Measurements from ENCODE around the gene SMIM24. TPM values are rescaled to one million over a fixed set of nuclear protein-coding genes. Genes with fewer than 3 reads are reported as not detected.

SMIM24 gene
- total and polyA plus RNA-seq, 2 donors (not counting 1 experiment from before 2014, with no cell fraction given) = not detected

GRCh38 chr19:3505598-3506383 lies 25.5 kb upstream of the SMIM24 start, which contains the start of gene FZR1:
Gene FZR1, plus strand, starts transcription at chr19:3506311. Its CDS starts 16,679 bp downstream, at chr19:3522990.
- H3K27me3 Mint-ChIP-seq = no peaks in the 10 kb centered on the region
- no peaks in the 10 kb centered on the region for H3K9me3 ChIP-seq (ENCODE audit: control extremely low read depth in 1 of 3, control insufficient read depth in 2 of 3, insufficient read depth in 1 of 3, low read length in 2 of 3)
- peak within 1 kb of the TSS; percentile 78 for H2AFZ ChIP-seq (ENCODE audit: insufficient read depth, low read depth, low read length, poor library complexity, severe bottlenecking)
- H3K9ac ChIP-seq (ENCODE audit: low read length) = peak within 1 kb of the TSS; percentile 97
- H3K27ac Mint-ChIP-seq = peak within 1 kb of the TSS; percentile 99
- H3K4me3 ChIP-seq (ENCODE audit: control extremely low read depth in 1 of 5, extremely low read depth in 1 of 5, insufficient read depth in 1 of 5, low read depth in 2 of 5, low read length in 4 of 5) = peak within 1 kb of the TSS; percentile 74 to 95 (median 77)
- H3K4me1 ChIP-seq (ENCODE audit: control insufficient read depth in 2 of 2, insufficient read depth in 2 of 2, low read length in 2 of 2) = peaks cover 12 to 21% of the 10 kb centered on the region in 2 donors
- H3K27ac ChIP-seq (ENCODE audit: low read length in 2 of 2) = peak within 1 kb of the TSS; percentile 92 to 94
- peak; percentile 91 for ATAC-seq (ENCODE audit: low read depth)
- H3K4me2 ChIP-seq (replicated peaks; ENCODE audit: low read depth, low read length, poor library complexity, severe bottlenecking) = peak within 1 kb of the TSS; percentile 97
- TF ChIP-seq, protein P1, sequence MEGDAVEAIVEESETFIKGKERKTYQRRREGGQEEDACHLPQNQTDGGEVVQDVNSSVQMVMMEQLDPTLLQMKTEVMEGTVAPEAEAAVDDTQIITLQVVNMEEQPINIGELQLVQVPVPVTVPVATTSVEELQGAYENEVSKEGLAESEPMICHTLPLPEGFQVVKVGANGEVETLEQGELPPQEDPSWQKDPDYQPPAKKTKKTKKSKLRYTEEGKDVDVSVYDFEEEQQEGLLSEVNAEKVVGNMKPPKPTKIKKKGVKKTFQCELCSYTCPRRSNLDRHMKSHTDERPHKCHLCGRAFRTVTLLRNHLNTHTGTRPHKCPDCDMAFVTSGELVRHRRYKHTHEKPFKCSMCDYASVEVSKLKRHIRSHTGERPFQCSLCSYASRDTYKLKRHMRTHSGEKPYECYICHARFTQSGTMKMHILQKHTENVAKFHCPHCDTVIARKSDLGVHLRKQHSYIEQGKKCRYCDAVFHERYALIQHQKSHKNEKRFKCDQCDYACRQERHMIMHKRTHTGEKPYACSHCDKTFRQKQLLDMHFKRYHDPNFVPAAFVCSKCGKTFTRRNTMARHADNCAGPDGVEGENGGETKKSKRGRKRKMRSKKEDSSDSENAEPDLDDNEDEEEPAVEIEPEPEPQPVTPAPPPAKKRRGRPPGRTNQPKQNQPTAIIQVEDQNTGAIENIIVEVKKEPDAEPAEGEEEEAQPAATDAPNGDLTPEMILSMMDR (IDR thresholded peaks at IDR 0.05) = no peak
- TF ChIP-seq EZH2 (IDR thresholded peaks at IDR 0.05; ENCODE audit: borderline replicate concordance, insufficient read depth, low read depth, low read length, poor library complexity, severe bottlenecking) = no peak
- peaks cover 0 to 13% of the 10 kb centered on the region in 2 experiments for H3K36me3 ChIP-seq (replicated peaks in 1 of 2; ENCODE audit: control extremely low read depth in 1 of 2, control insufficient read depth in 1 of 2, extremely low read depth in 1 of 2, insufficient read depth in 2 of 2, low read length in 1 of 2)
- no peaks in the 10 kb centered on the region for H3K9me3 Mint-ChIP-seq (ENCODE audit: insufficient read depth)
- WGBS (ENCODE audit: insufficient coverage) = 1% methylated on average over 79 of the region's 79 CpGs
- intact Hi-C loops (cut with micrococcal nuclease) = loop anchor here (1.0 to 10.0 kb wide), 7 partner anchors 67 to 1287 kb away; partner anchors contain the start of genes APBA3, FEM1A, HDGFL2 and HMG20B
- DNase-seq = peak; percentile 100
- peak within 1 kb of the TSS; percentile 92 for H3K4me3 Mint-ChIP-seq
- H3K27me3 ChIP-seq (replicated peaks in 1 of 4; ENCODE audit: control extremely low read depth in 1 of 4, control insufficient read depth in 3 of 4, insufficient read depth in 4 of 4, low read length in 3 of 4) = no peaks in the 10 kb centered on the region
- POLR2A ChIA-PET = interaction anchor here (0.7 kb wide), 1 partner anchor 26 kb away, joined by 5 read pairs; no protein-coding TSS in a partner anchor
- H3K79me2 ChIP-seq (ENCODE audit: control insufficient read depth, insufficient read depth, low read length) = peaks cover 53% of the 10 kb centered on the region
- H3K4me1 Mint-ChIP-seq = peaks cover 49% of the 10 kb centered on the region
- CTCF ChIA-PET = no interaction called here
- peaks cover 30% of the 10 kb centered on the region for H4K20me1 ChIP-seq (ENCODE audit: control insufficient read depth, insufficient read depth, low read length, poor library complexity, severe bottlenecking)

GRCh38 chr19:3504735-3505134 lies 24.4 kb upstream of the SMIM24 start:
- no peaks in the 10 kb centered on the region for H3K9me3 Mint-ChIP-seq (ENCODE audit: insufficient read depth)
- ATAC-seq (ENCODE audit: low read depth) = no peak
- DNase-seq = no peak
- TF ChIP-seq, protein P1 (IDR thresholded peaks at IDR 0.05) = no peak
- TF ChIP-seq EZH2 (IDR thresholded peaks at IDR 0.05; ENCODE audit: borderline replicate concordance, insufficient read depth, low read depth, low read length, poor library complexity, severe bottlenecking) = no peak
- H3K27ac Mint-ChIP-seq = peak overlapping the region; percentile 75
- H3K27me3 Mint-ChIP-seq = no peaks in the 10 kb centered on the region
- Histone ChIP-seq H3K79me2 (ENCODE audit: control insufficient read depth, insufficient read depth, low read length) (peaks cover 50% of the 10 kb centered on the region), H2AFZ (ENCODE audit: insufficient read depth, low read depth, low read length, poor library complexity, severe bottlenecking) (no peak overlapping the region), H3K36me3 (replicated peaks in 1 of 2; ENCODE audit: control extremely low read depth in 1 of 2, control insufficient read depth in 1 of 2, extremely low read depth in 1 of 2, insufficient read depth in 2 of 2, low read length in 1 of 2) (peaks cover 0 to 6% of the 10 kb centered on the region in 2 experiments), H3K9ac (ENCODE audit: low read length) (no peak overlapping the region), H3K9me3 (ENCODE audit: control extremely low read depth in 1 of 3, control insufficient read depth in 2 of 3, insufficient read depth in 1 of 3, low read length in 2 of 3) (no peaks in the 10 kb centered on the region), H3K4me1 (ENCODE audit: control insufficient read depth in 2 of 2, insufficient read depth in 2 of 2, low read length in 2 of 2) (peaks cover 16 to 26% of the 10 kb centered on the region in 2 donors), H3K4me3 (ENCODE audit: control extremely low read depth in 1 of 5, extremely low read depth in 1 of 5, insufficient read depth in 1 of 5, low read depth in 2 of 5, low read length in 4 of 5) (no peak overlapping the region), H3K27ac (ENCODE audit: low read length in 2 of 2) (no peak overlapping the region), H3K27me3 (replicated peaks in 1 of 4; ENCODE audit: control extremely low read depth in 1 of 4, control insufficient read depth in 3 of 4, insufficient read depth in 4 of 4, low read length in 3 of 4) (no peaks in the 10 kb centered on the region), H3K4me2 (replicated peaks; ENCODE audit: low read depth, low read length, poor library complexity, severe bottlenecking) (no peak overlapping the region), H4K20me1 (ENCODE audit: control insufficient read depth, insufficient read depth, low read length, poor library complexity, severe bottlenecking) (peaks cover 19% of the 10 kb centered on the region)
- intact Hi-C loops (cut with micrococcal nuclease) = loop anchor here (1.0 to 10.0 kb wide), 6 partner anchors 69 to 1288 kb away; partner anchors contain the start of genes APBA3, FEM1A, HDGFL2 and MRPL54
- H3K4me3 Mint-ChIP-seq = peak overlapping the region; percentile 68
- POLR2A ChIA-PET = interaction anchor here (0.7 kb wide), 1 partner anchor 46 kb away, joined by 3 read pairs; no protein-coding TSS in a partner anchor
- WGBS (ENCODE audit: insufficient coverage) = 96% methylated on average over 4 of the region's 5 CpGs
- CTCF ChIA-PET = no interaction called here
- H3K4me1 Mint-ChIP-seq = peaks cover 50% of the 10 kb centered on the region

Data from B cell (primary cell).